Kidney epithelial cell (primary cell): ENCODE results near the gene CES5A. TPM values are rescaled to one million over a fixed set of nuclear protein-coding genes. Genes with fewer than 3 reads are reported as not detected.
"Not testable (repeated sequence)": the region's sequence is repeated elsewhere in the genome, so short reads cannot be mapped to it uniquely, and the experiment has no call there.

ENCODE experiments used
- DNase-seq: peaks from one replicate; pipeline ENCODE4 v3.0.0-alpha.2; 2010; ENCODE audit warnings: low read depth
- H3K27me3 ChIP-seq: 2 replicates; pipeline ENCODE4 v1.6.0; 2011; ENCODE audit warnings: low read length; ENCODE audit not compliant: control insufficient read depth, insufficient read depth
- H3K36me3 ChIP-seq: 2 replicates; pipeline ENCODE4 v1.5.1; 2011; ENCODE audit warnings: low read length; ENCODE audit not compliant: control insufficient read depth, insufficient read depth
- H3K4me3 ChIP-seq: 2 replicates; pipeline ENCODE4 v1.5.1; 2011; ENCODE audit warnings: low read depth, mild to moderate bottlenecking, control low read depth, low read length
- total RNA-seq: library from RNA; depleted of rRNA; stranded (reverse); fragments of >200 nt; gene quantifications from 2 replicates; pipeline ENCODE4 v1.2.3, GENCODE V29; 2015
- TF ChIP-seq, protein P1 (sequence below): IDR thresholded peaks from 2 replicates; pipeline ENCODE4 v1.5.1; 2011; ENCODE audit warnings: mild to moderate bottlenecking, moderate library complexity, low read length, control low read depth, inconsistent platforms; ENCODE audit not compliant: insufficient read depth, poor library complexity, severe bottlenecking

Gene CES5A
- total RNA-seq, 1 donor from 2014 or later = not detected

- TF ChIP-seq, protein P1, sequence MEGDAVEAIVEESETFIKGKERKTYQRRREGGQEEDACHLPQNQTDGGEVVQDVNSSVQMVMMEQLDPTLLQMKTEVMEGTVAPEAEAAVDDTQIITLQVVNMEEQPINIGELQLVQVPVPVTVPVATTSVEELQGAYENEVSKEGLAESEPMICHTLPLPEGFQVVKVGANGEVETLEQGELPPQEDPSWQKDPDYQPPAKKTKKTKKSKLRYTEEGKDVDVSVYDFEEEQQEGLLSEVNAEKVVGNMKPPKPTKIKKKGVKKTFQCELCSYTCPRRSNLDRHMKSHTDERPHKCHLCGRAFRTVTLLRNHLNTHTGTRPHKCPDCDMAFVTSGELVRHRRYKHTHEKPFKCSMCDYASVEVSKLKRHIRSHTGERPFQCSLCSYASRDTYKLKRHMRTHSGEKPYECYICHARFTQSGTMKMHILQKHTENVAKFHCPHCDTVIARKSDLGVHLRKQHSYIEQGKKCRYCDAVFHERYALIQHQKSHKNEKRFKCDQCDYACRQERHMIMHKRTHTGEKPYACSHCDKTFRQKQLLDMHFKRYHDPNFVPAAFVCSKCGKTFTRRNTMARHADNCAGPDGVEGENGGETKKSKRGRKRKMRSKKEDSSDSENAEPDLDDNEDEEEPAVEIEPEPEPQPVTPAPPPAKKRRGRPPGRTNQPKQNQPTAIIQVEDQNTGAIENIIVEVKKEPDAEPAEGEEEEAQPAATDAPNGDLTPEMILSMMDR = no peak
- Histone ChIP-seq H3K36me3 (no peaks in the 10 kb centered on the region), H3K27me3 (no peaks in the 10 kb centered on the region), H3K4me3 (no peak overlapping the region)
- DNase-seq = no peak
These were observed 50.6 kb downstream of the CES5A start for GRCh38 chr16:55824473-55825000.

DNA sequence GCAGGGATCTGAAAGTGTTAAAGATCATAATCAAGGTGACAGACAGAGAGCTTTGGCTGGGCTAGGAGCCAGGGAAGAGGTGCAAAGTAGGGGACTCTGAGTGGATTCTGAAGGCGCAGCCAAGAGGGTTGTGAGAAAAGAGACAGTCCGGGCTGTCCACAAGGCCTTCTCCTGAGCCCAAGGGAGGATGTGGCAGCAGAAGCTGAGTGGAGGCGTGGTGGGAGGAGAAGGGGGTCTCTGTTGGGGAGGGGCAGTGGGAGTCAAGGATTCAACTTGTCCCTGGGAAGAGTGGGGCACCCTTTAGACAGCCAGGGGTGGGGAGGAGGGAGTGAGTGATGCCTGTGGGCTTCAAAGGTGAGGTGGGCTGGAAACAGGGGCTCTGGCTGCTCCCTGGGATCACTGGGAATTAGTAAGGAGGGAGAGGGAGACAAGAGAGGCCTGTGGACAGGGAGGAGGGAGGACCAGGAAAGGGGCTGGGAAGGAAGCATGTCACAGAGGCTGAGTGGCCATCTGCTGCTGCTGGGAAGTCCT is 52.8 kb downstream of the CES5A start:
- DNase-seq = no peak
- no peaks in the 10 kb centered on the region for H3K27me3 ChIP-seq
- TF ChIP-seq, protein P1 = no peak
- no peak overlapping the region for H3K4me3 ChIP-seq
- no peaks in the 10 kb centered on the region for H3K36me3 ChIP-seq

DNA sequence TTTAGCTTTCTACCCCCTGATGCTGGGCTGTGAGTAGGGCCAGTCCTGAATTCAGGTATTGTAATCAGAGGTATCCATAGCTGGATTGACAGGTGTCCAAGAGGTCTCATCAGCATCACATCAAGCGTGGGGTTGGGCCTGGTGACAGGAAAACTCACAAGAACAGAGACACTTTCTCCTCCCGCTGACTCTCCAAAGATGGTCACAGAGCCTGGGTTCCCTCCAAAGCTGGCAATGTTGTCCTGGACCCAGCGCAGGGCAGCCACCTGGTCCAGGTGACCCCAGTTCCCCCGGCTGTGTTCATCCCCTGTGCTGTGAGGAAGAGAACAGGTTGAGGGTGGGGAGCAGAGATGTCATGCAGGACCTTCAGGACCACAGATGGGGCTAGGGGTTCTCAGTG is 54.0 kb downstream of the CES5A start:
- TF ChIP-seq, protein P1 = no peak
- Histone ChIP-seq H3K27me3 (no peaks in the 10 kb centered on the region), H3K36me3 (no peaks in the 10 kb centered on the region), H3K4me3 (no peak overlapping the region)
- no peak for DNase-seq

DNA sequence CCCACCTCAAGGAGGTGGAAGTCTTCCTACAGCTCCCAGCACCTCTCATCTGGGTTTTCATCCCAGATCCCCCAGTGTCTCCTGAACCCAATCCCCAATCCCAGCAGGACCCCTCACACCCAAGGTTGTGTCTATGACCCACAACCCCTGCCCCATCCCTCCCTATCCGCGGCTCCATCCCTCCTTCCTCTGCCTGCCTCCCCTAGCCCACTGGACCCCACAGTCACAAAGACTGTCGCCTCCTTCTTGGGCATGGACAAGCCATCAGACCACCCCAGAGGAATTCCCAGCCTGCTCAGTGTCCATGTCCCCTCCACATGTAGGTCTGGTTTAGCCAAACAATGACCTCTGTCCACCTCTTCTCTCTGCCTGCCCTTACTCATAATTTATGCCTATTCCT is 54.6 kb downstream of the CES5A start:
- no peaks in the 10 kb centered on the region for H3K36me3 ChIP-seq
- no peaks in the 10 kb centered on the region for H3K27me3 ChIP-seq
- TF ChIP-seq, protein P1 = no peak
- no peak for DNase-seq
- no peak overlapping the region for H3K4me3 ChIP-seq

DNA sequence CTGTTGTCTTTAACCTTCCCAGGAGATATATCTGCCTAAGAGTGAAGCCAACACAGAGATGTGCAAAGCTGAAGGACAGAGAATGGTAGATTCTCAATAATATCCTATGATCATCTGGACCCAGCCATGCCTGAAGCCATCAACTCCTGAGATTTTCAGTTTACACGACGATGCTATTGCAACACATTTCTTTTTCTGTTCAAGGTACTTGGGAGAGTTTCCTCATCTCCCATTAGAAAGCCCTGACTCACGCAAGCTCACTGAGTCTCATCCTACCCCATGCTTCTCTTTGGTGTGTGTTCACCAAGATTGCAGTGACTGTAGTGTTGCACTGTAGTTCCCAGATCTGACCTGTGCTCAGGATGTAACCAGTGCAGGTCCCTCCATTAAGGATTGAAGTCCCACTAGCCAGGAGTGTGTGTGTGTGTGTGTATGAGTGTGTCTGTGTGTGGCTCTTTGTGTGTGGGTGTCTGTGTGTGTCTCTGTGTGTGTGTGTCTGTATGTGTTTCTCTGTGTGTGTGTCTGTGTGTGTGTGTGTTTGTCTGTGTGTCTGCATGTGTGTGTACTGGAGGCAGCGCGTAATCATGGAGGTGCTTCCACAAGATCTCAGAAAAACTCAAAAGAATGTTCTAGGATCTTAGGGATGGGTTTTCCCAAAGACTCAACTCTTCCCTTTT is 57.8 kb downstream of the CES5A start:
- TF ChIP-seq, protein P1 = no peak
- H3K36me3 ChIP-seq = no peaks in the 10 kb centered on the region
- no peak overlapping the region for H3K4me3 ChIP-seq
- H3K27me3 ChIP-seq = no peaks in the 10 kb centered on the region
- DNase-seq = no peak

GRCh38 chr16:55816222-55816621 is 59.0 kb downstream of the CES5A start:
- not testable (repeated sequence) for DNase-seq, H3K4me3 ChIP-seq, H3K27me3 ChIP-seq, H3K36me3 ChIP-seq
